HK-2 (cell line): Measurements from ENCODE around the gene CHST11.

Experiments
- DNase-seq: peaks from one replicate; pipeline ENCODE4 v3.0.0-alpha.2; 2018; ENCODE audit not compliant: unreplicated experiment

CHST11 gene

DNA sequence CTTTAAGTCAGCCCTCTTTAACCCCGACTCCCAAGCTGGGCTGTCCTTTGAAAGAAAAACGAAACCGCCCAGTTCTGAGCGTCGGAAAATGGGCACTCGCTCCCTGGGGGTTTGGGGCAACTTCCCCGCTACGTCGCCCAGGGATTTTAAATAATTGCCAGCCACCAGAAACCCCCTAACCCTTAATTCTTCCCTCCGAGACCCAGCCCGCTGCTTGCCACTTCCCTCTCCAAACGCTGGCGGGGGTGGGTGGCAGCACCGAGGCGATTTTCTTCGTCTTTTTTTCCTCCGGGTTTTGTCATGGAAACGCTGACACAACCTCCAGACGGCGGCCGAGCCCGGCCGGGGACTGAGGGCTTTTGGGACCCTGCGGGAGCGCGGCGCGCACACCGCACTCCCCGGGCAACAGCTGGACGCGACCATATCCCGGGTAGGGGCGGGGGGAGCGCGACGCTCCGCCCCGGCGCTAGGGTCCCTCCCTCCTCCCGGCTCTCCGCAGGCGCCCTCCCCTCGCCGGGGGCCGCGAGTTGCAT, at the start of gene CHST11:
Gene CHST11 (plus strand): TSS at position 532 of the 533 bp plus-strand sequence.
- DNase-seq, result no peak

DNA sequence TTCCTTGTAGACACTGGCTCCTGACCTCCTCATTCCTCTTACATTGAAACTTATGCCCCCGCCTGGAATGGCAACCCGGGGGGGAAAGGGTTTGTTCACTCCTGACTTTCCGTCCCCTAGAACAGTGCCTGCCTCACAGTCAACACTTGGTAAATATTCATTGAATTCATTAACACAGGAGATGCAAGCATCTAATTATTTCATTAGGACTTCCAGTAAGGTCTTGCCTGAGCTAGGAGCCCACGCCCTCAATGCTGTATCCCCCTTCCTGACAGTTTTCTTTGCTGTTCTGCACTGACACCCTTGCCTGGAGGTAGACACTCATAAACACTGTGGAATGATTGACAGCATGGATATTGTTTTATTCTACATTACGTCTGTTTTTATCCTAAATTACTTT, 49.3 kb upstream of the CHST11 start:
- DNase-seq, result no peak

DNA sequence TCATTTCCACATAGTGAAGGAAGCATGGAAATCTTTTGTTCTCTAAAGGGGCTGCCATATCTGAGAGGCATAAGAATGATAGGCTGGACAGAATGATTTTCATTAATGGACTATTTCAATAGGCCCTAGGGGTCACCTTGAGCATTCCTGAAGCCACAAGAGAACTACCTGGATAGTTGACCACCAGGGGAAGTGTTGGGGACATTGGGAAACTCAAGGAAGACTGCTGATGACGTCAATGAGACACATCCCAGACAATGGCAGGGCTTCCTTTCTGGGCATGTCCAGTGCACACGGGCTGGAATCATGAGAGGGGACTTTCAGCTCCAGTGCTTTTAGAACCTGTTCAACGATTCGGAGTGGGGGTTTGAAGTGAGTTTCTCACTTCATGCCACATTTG, 48.8 kb upstream of the CHST11 start:
- DNase-seq, result no peak

GRCh38 chr12:104410326-104410725, 46.4 kb upstream of the CHST11 start:
- DNase-seq, result no peak

- no peak for DNase-seq
These were observed 46.0 kb upstream of the CHST11 start for GRCh38 chr12:104410786-104411185.

- no peak for DNase-seq
These were observed 44.7 kb upstream of the CHST11 start for GRCh38 chr12:104411826-104412641.

DNA sequence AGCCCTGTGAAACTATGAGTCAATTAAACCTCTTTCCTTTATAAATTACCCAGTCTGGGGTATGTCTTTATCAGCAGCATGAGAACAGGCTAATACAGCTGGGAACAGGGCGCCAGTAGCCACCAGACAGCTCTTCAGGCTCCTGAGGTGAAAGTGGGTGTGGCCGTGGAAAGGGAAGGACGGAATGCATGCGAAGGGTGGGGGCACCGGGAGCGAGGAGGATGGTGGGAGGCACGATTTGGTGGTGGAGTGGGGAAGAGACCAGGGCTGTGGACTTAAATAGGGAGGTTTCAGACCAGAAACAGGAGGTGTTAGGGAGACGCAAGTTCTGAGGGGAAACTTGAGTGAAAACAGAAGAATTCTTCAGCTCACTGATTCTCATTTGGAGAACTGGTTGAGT, 44.1 kb upstream of the CHST11 start:
- no peak for DNase-seq

DNA sequence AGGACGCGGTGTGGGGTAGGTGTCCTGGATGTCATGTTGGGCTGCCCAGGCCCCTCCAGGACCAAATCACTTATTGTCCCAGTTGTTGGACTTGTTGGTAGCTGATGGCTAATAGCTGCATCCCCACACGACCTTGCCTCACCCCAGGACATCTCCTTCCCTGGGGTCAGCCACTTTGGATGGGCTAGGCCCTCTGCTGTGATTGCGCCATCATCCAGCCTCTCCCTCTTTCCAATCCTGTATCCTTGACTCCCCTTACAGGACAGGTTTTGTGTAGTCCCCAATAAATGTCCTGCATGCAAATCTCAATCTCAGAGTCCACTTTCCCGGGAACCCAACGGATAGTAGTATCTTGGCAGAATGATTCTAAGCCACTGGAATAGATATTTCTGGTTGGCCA, 43.4 kb upstream of the CHST11 start:
- DNase-seq, result no peak

DNA sequence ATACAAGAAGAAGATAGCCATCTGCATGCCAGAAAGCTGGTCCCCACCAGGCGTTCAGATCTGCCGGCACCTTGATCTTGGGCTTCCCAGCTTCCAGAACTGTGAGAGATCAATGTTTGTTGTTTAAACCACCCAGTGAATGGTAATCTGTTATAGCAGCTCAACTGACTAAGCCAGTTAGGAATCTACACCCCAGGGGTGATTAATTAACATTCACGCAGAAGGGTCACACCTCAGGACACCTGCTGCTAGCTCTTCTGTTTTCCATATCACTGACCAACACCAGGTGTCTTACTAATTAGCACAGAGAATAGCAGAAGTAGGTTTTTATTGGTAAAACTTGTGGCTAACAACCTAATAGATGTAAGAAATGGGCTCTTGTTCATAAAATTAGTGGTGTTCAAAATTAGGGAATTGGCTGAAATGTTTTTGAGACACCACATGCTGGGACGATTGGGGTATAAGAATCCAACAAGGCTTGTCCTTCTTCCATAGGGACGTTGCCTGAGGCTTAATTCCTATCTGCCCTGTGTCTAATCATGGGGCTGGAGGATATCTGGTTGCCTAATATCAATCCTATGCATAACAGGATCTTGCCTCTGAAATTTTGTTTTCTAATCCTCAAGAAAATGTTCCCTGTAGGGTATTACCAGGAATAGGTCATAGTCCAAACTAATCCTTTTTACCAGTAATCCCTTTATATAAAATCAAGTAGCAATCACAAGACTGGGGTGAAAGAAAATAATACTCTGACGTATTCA, 42.0 kb upstream of the CHST11 start:
- DNase-seq, result no peak

DNA sequence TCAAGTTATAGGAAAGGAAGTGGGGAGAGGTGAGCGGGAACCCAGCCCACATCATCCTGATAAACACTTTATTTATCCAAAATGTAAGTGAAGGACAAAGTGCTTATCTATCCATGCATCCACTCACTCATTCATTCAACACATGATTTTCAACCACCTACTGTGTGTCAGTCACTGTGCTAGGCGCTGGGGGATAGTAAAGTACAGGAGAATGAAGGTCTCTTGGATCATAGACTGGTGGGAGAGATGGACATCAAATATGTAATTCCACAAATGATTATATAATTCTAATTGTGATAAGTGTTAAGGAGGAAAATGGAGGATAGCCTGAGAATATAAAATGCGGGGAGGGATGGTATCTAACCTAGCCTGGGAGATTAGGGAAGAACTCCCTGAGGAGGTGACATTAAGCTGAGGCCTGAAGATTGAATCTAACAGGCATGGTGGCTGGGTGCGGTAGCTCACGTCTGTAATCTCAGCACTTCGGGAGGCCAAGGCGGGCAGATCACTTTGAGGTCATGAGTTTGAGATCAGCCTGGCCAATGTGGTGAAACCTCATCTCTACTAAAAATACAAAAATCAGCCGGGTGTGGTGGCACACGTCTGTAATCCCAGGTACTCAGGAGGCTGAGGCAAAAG, 41.3 kb upstream of the CHST11 start:
- no peak for DNase-seq

DNA sequence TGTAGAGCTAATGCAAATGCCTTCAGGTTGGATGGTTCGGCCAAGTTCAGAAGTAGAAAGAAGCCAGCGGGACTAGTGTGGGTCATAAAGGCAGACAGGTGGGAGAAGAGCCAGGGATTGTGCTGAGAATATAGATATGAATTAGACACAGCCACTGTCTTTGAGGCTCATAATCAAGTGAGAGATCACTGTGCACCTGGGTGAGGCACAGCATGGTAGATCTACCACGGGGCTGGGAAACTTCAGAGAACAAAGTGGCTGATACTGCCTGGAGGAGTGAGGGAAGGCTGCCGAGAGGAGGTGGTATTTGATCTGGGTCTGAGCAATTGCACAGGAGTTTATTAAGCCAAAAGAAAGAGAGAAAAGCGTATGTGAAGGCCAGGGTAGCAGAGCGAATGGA, 40.6 kb upstream of the CHST11 start:
- DNase-seq, result no peak

DNA sequence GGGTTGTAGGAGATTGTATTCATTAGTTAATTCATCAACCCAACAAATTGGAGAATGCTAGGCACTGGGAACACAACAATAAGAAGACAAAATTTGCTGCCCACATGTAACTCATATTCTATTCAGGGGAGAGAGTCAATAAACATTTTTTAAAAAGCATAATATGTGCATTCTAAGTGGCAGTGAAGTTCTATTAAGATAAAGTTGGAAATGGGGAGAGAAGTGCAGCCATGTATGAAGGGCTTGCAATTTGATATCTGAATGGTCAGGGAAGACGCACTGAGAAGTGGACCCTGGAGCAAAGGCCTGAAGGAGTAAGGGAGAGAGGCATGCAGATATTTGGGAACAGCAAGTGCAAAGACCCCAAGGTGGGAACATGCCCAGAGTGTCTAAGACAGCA, 40.2 kb upstream of the CHST11 start:
- no peak for DNase-seq

DNA sequence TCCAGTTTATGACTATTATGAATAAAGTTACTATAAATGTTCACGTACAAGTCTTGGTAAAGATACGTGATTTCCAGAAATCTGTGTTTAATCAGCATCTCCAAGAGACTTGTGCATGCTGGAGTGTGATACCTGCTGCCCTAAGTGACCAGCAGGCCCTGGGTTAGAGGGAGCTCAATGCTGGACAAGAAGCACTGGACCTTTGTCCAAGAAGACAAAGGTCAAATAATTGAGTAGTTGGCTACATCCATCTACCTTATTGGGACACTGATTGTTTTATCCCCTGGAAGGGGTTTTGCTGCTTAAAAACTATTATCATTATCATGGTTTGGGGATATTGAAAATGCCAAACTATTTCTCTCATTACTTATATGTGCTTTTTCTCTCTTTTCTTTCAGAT, 37.0 kb upstream of the CHST11 start:
- no peak for DNase-seq

DNA sequence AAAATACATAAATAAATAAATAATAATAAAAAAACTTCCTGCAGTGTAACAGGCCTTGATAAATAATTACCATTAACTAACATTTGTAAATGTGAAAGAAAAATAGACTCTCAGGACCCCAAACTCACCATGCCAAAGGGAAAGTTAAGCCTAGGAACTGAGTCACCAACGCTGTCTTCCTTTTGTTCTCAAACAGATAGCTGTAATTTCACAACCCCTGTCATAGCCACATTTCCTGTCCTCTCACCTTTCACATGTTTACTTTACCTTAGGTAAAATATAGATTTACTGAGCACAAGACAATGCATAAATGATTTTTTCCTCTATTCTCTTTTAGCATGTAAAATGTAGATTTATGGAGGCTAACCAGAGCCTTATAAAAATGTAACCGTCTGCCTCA, 35.9 kb upstream of the CHST11 start:
- DNase-seq, result no peak

DNA sequence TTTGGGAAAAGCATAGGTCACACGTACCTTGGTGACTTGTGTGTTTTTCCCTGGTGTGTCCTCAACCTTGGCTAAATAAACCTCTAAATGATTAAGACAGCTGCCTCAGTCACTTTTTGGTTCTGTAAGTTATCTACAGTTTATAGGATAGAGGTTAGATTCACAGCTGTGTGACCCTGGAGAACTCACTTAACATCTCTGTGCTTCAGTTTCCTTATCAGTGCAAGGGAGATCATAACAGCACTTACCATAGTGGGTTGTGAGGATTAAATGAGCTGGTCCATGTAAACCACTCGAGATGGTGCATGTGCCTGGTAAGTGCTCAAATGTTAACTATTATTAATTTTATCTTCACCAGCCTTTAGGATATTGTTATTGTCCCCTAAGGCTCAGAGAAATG, 35.4 kb upstream of the CHST11 start:
- DNase-seq, result no peak

DNA sequence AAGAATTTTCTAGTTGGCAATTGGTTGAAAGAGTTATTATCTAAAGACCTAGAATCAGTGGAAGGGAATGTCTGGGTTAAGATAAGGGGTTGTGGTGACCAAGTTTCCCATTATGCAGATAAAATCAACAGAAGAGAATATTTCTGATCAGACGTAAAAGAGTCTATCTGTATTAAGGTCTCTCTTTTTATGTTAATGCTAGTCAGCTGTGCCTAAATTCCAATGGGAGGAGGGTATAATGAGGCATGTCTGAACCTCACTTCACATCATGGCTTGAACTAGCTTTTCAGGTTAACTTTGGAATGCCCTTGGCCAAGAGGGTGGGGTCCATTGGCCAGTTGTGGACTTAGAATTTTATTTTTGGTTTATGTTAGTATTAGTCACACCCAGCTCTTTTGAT, 34.3 kb upstream of the CHST11 start:
- no peak for DNase-seq

DNA sequence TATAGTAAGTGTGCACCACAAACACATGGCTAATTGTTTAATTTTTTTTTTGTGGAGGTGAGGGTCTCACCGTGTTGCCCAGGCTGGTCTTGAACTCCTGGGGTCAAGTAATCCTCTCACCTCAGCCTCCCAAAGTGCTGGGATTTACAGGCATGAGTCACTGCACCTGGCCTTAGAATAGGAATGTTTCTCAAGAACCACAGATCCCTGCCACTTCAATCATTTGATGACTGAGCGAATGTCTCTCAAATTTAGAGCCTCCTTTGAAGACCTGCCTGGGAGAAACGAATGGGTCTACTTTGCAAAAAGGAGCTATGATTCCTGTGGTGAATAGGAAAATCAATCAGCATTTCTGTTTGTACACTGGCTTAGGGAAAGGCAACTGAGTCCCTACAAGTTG, 33.5 kb upstream of the CHST11 start:
- no peak for DNase-seq

- no peak for DNase-seq
These were observed 32.9 kb upstream of the CHST11 start for GRCh38 chr12:104423809-104424208.

GRCh38 chr12:104424955-104425354, 31.8 kb upstream of the CHST11 start:
- DNase-seq, result no peak

GRCh38 chr12:104425614-104426013, 31.1 kb upstream of the CHST11 start:
- no peak for DNase-seq

- DNase-seq, result no peak
These were observed 29.7 kb upstream of the CHST11 start for GRCh38 chr12:104426926-104427546.

DNA sequence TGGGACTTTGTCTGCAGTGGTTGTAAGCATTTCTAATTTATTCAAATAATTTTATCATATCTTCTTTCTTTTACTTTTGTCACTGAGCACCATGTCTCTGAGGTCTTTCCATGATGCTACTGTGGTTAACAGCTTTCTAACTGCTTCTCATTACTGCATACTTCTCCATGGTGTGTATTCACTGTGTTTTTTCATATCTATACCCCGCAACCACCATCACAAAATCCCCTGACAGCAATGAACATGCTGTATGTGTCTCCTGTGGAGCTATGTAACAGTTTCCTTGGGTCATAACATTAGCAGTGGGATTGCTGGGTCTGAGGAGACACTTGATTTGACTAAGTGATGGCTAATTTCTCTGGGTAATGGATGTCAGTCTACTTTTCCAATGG, 29.2 kb upstream of the CHST11 start:
- DNase-seq, result no peak
